ENCODE data around the gene FAM131B. TPM values are rescaled to one million over a fixed set of nuclear protein-coding genes. Genes with fewer than 3 reads are reported as not detected.
"Not testable (repeated sequence)": the region's sequence is repeated elsewhere in the genome, so short reads cannot be mapped to it uniquely, and the experiment has no call there.

The FAM131B gene
- 1 to 10 TPM; 2.9 TPM for total RNA-seq

DNA sequence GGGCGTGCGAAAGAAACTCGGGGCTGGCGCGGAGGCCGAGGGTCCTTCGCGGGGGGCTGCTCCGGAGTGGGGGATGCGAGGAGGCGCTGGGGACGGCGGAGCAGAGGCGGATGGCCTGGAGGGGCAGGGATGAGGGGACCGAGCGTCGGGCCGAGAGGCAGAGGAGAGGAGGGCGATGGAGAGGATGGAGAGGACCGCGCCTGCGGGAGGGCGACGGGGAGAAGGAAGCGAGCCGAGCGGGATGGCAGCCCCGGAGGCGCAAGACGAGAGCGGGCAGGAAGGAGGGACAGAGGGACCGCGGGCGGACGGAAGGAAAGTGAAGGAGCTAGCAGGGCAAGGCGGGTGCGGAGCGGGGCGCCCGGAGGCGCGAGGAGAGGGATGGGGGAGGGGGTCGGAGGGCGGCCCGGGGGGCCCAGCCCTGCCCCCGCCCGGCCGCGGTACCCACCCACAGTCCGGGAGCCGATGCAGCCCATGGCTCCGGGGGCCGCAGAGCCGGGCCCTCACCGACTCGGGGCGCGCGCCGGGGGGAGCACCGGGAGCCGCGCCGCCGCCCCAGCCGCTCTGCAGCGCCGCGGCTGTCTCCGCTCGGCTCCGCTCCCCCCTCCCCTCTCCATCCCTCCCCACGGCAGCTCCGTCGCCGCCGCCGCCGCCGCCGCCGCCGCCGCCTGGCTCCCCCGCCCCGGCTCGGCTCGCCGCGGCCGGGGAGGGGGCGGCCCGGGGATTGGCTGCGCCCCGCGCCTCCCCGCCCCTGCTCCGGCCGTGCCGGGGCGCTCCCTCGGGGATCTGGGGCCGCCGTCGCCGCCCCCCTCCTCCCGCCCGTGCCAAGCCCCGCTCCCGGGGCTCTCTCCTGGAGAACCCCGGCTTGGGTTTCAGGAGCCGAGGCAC, at the start of gene FAM131B:
TSS of gene FAM131B (minus strand) at position 583 of the 885 bp plus-strand sequence. CDS start at position 473, 110 bp downstream.
- peak within 1 kb of the TSS; percentile 86 for H3K4me3 Mint-ChIP-seq
- H3K27ac Mint-ChIP-seq, result peak within 1 kb of the TSS in 1 of 2 donors; percentile 4
- H3K9me3 Mint-ChIP-seq, result no peaks in the 10 kb centered on the region
- peaks cover 23 to 33% of the 10 kb centered on the region in 2 donors for H3K27me3 Mint-ChIP-seq
- ATAC-seq (peak; percentile 75 to 82), DNase-seq (ENCODE audit: low spot score) (no peak)
- H3K36me3 Mint-ChIP-seq, result no peaks in the 10 kb centered on the region
- H3K4me1 Mint-ChIP-seq (ENCODE audit: low read depth in 2 of 2), result peaks cover 11 to 15% of the 10 kb centered on the region in 2 donors

DNA sequence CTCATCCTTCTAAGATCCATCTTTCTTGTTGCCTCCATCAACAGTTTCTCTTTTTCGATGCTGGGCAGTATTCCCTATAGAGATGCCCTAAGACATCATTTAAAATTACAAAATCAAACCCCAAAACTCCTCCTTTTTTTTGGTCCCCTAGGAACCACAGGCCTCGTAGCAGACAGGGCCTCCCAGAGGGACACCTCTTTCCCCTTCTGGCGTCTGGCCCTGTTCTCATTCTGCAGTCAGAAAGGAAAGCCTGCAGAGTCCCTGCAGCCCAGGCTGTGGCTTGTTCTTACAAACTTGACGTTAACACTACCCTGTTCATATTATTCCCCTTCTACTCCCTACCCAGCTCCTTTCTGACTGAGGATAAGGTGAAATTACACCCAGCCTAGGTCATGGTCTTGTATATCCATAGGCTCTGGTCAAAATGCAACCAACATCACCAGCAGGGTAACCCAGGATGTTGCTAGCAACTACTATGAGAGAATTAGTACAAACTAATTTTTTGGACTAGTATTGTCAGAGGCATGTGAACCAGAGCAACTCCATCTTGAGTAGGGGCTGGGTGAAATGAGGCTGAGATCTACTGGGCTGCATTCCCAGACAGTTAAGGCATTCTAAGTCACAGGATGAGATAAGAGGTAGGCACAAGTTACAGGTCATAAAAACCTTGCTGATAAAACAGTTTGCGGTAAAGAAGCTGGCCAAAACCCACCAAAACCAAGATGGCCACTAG, 49.6 kb upstream of the FAM131B start:
- H3K27me3 Mint-ChIP-seq, result peaks cover 46 to 60% of the 10 kb centered on the region in 2 donors
- no peaks in the 10 kb centered on the region for H3K36me3 Mint-ChIP-seq
- DNase-seq (ENCODE audit: low spot score) (no peak), ATAC-seq (no peak)
- H3K27ac Mint-ChIP-seq, result no peak overlapping the region
- no peak overlapping the region for H3K4me3 Mint-ChIP-seq
- H3K4me1 Mint-ChIP-seq (ENCODE audit: low read depth in 2 of 2), result peaks cover 16 to 22% of the 10 kb centered on the region in 2 donors
- H3K9me3 Mint-ChIP-seq, result no peaks in the 10 kb centered on the region

DNA sequence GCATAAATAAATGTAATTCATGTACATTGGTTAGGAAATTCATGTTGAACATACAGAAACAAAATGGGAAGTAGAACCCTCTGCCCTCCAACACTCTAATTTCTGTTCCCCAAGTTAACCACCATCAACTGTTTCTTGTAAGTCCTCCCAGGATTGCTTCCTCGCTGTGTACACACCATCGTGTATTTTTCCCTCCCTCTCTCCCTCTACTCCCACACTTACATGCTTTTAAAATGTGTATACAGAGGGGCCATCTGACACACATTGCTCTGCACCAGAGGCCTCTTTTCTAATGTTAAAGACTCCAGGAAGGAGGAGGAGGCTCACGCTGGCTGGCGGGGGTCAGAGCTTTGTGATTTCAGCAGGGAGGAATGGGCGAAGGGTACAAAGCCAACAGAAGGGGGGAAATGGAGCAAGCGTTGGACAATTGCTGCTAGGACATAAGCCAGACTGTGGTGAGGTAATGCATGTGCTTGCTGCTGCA, 48.0 kb upstream of the FAM131B start:
- Mint-ChIP-seq H3K4me1 (ENCODE audit: low read depth in 2 of 2) (peaks cover 18 to 23% of the 10 kb centered on the region in 2 donors), H3K9me3 (no peaks in the 10 kb centered on the region), H3K36me3 (no peaks in the 10 kb centered on the region), H3K27me3 (peaks cover 52 to 62% of the 10 kb centered on the region in 2 donors), H3K27ac (no peak overlapping the region), H3K4me3 (no peak overlapping the region)
- DNase-seq (ENCODE audit: low spot score), result no peak
- ATAC-seq, result no peak

DNA sequence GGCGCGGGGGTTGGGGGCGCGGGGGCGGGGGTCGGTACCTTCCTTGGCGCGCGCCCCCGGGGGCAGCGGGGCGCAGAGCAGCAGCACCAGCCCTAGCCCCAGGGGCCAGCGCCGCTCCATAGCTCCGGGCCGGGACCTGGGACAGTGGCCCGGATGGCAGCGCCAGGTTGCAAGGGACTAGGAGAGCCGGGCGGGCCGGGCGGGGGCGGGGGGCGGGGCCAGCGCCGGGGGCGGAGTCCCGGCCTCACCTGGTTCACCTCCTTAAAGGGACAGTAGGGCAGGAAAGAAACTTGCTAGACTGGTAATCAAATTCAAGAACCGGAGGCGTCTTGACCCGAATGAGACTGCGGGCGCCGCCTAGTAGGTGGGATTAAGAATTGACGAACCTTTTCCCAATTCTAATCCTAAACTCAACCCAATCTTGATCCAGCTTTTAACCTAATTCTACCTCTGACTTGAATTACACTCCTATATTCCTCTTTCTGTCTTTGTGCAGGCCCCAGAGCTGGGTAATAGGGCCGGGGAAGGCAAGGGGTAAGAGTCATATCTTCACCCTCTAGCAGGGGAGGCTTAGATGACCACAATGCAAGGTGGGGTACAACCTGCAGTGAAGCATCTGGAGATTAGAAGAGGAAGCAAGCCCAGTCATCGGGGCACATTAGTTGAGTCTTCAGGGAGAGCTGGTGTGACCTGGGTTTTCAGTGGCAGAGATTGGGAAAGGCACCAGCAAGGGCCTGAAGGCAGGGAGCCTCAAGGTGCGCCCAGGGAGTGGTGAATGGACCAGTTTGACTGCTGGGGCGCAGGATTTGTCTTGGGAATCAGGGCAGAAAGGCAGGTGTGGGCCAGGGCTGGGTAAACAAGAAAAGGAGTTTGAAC, 46.4 kb upstream of the FAM131B start, which contains the start of gene EPHA1:
TSS of gene EPHA1 (minus strand) at position 171 of the 876 bp plus-strand sequence. CDS start at position 120, 51 bp downstream.
- DNase-seq (ENCODE audit: low spot score) (no peak), ATAC-seq (peak; percentile 22 to 61)
- Mint-ChIP-seq H3K36me3 (no peaks in the 10 kb centered on the region), H3K27ac (peak within 1 kb of the TSS; percentile 17 to 37), H3K4me3 (peak within 1 kb of the TSS; percentile 86), H3K4me1 (ENCODE audit: low read depth in 2 of 2) (peaks cover 18 to 23% of the 10 kb centered on the region in 2 donors), H3K27me3 (peaks cover 47 to 59% of the 10 kb centered on the region in 2 donors), H3K9me3 (no peaks in the 10 kb centered on the region)

DNA sequence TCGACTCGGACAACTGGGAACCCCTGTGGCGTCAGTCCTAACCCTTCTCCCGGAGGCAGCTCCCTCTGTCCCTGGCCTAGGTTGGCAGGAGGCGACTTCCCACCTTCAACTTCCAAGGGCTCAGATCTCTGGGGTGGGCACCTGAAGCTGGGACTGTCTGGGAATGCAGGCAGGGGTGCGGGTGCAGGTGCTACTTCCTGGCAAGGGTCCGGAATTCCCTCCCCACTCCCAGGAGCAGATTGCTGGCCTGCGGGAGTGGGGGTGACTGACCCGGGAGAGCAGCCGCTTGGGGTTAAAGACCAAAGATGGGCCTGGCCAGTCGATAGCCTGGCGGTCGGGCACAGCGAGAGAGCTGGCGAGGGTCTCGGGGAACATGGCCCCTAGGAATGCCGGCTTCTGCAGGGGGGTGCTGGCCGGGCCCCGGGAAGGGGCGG, 45.8 kb upstream of the FAM131B start:
- ATAC-seq, result peak; percentile 2 to 38
- peaks cover 44 to 56% of the 10 kb centered on the region in 2 donors for H3K27me3 Mint-ChIP-seq
- peaks cover 18 to 23% of the 10 kb centered on the region in 2 donors for H3K4me1 Mint-ChIP-seq (ENCODE audit: low read depth in 2 of 2)
- H3K4me3 Mint-ChIP-seq, result peak overlapping the region; percentile 86
- H3K27ac Mint-ChIP-seq, result no peak overlapping the region
- H3K9me3 Mint-ChIP-seq, result no peaks in the 10 kb centered on the region
- DNase-seq (ENCODE audit: low spot score), result no peak
- no peaks in the 10 kb centered on the region for H3K36me3 Mint-ChIP-seq

DNA sequence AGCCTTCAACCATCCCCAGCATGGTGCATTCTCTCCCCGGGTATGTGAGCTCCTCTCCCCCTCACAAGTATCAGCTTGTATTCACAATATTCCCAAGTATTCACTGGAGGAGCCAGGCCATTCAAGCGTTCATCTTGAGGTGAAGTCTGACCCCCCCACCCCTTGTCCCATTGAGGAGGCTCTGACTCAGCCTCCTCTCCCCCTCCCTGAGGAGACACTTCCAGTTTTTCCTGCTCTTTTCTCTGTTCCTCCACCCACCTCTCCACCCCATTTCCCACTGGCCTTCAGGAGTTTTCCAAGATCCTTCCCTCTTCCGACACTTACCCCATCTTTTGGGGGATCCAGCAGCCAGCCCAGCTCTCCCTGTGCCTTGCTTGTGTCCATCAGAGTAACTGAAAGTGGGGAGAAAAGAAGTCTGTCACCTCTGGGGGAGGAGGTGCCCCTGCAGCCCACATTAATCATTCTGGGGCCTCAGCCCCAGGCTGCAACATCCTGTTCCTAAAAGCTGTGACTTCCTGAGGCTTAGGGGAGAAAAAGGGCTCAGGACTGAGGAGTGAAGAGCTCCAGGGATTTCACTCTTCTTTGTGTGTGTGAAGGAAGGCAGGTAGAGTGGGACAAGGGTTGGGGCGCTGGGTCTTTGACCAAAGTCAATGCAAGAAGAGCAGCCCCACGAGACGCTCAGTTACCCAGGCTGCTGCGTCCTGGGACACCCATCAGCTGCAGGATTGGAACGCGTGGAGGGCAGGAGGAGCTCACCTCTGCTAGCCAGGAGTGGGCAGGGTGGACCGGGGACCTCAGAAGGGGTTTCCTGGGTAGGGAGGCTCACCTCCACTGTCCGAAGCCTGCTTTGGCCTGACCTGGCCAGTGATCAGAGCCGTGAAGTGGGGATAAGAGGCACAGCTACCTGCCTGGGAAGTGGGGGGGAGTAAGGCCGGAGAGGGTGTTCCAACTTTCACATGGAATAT, 45.1 kb upstream of the FAM131B start:
- no peak for DNase-seq (ENCODE audit: low spot score)
- Mint-ChIP-seq H3K9me3 (no peaks in the 10 kb centered on the region), H3K4me3 (peak overlapping the region; percentile 86), H3K36me3 (no peaks in the 10 kb centered on the region), H3K27me3 (peaks cover 39 to 49% of the 10 kb centered on the region in 2 donors), H3K27ac (peak overlapping the region; percentile 17 to 37), H3K4me1 (ENCODE audit: low read depth in 2 of 2) (peaks cover 18 to 23% of the 10 kb centered on the region in 2 donors)
- ATAC-seq, result peak; percentile 87 to 90

DNA sequence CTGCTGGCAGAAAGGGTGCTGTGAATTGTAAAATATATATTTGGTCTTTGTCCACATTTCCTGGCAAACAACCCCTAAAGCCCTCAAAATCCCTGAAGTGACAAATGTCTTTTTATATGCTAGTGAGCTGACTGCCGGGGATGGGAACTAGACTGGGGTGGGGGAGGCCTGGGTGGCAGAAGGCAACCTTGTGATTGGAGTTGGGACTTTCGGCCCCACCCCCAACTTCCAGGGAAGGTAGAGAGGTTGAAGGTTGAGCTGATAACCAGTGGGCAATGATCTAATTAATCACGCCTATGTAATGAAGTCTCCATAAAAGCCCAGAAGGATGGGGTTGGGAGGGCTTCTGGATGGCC, 43.5 kb upstream of the FAM131B start:
- Mint-ChIP-seq H3K9me3 (no peaks in the 10 kb centered on the region), H3K4me1 (ENCODE audit: low read depth in 2 of 2) (peaks cover 18 to 23% of the 10 kb centered on the region in 2 donors), H3K4me3 (no peak overlapping the region), H3K36me3 (no peaks in the 10 kb centered on the region), H3K27me3 (peaks cover 34 to 36% of the 10 kb centered on the region in 2 donors), H3K27ac (no peak overlapping the region)
- no peak for DNase-seq (ENCODE audit: low spot score)
- no peak for ATAC-seq

DNA sequence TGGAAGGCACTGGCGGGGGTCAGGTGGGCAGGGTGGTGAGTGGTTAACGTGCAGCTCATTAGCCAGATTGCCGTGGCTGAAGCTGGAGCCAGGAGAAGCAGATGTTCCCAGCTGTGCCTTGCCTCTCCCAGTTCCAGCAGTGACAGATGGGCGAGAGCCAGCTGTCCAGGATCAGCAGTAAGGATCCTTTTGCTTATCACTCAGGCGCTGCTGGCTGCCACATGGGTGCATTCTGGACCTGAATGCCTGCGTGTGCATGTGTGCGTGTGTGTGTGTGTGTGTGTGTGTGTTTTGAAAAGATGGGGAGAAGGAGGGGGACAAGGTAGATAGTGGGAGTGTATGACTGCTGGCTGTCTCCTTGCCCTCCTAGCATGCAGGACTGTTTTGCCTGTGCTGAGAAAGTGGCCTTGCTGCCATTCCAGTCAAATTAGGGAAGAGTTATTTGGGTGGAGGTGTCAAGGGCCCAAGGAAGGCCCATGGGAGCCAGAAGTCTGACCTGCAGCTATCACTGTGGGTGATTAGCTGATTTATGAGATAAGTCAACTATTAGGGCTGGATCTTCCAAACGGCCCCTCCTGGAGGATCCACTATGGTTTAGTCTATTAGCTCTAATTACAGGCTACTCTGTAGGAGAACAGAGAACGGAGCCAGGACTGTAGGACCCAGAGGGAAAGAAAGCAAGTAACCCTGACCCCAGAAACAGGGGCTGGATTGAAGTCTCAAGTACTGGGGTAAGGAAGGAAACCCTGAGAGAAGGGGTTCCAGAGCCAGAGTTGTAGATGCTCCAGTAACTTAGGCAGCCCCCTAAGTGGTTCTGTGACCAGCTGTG, 42.9 kb upstream of the FAM131B start:
- H3K4me1 Mint-ChIP-seq (ENCODE audit: low read depth in 2 of 2), result peaks cover 18 to 21% of the 10 kb centered on the region in 2 donors
- no peak overlapping the region for H3K27ac Mint-ChIP-seq

DNA sequence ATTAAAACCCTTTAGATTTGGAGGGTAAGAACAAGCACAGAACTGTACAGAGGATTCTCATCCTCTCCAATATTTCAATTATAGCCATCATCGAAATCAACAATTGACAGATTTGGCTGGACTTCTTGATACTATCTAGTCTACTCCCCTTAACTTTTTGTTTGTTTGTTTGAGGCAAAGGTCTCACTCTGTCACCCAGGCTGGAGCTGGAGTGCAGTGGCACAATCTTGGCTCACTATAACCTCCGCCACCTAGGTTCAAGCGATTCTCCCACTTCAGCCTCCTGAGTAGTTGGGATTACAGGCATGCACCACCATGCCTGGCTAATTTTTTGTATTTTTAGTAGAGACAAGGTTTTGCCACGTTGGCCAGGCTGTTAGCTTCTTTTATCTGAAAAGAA, 39.7 kb upstream of the FAM131B start:
- not testable (repeated sequence) for H3K27me3 Mint-ChIP-seq; H3K27ac Mint-ChIP-seq; DNase-seq (ENCODE audit: low spot score); H3K4me1 Mint-ChIP-seq (ENCODE audit: low read depth in 2 of 2); H3K4me3 Mint-ChIP-seq; H3K9me3 Mint-ChIP-seq; H3K36me3 Mint-ChIP-seq; ATAC-seq

More for the DNA sequence above, 42.9 kb upstream of the FAM131B start:
- Mint-ChIP-seq H3K36me3 (no peaks in the 10 kb centered on the region), H3K9me3 (no peaks in the 10 kb centered on the region), H3K27me3 (peaks cover 30 to 31% of the 10 kb centered on the region in 2 donors), H3K4me3 (no peak overlapping the region)
- DNase-seq (ENCODE audit: low spot score) (no peak), ATAC-seq (no peak)

DNA sequence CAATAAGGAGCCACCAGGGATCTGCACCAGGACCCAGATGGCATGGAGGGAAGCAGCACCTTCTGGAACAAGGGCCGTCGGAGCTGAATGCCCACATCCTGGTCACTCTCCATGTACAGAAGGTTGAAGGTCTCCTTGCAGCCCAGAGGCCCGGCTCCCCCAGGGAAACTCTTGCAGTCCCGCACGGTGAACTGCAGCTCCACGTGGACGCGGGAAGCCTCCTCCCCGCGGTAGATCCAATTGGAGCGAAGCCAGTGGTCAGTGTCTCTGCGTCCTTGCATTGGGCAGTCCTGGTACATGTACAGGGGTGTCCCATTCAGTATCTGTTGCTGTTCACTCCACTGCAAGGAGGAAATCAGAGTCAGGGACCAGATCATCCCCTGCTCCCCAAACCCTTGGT, 38.8 kb upstream of the FAM131B start:
- H3K27ac Mint-ChIP-seq, result no peak overlapping the region
- no peak overlapping the region for H3K4me3 Mint-ChIP-seq
- DNase-seq (ENCODE audit: low spot score), result no peak
- H3K36me3 Mint-ChIP-seq, result no peaks in the 10 kb centered on the region
- ATAC-seq, result no peak
- H3K9me3 Mint-ChIP-seq, result no peaks in the 10 kb centered on the region
- peaks cover 4 to 5% of the 10 kb centered on the region in 2 donors for H3K27me3 Mint-ChIP-seq
- peaks cover 0 to 2% of the 10 kb centered on the region in 2 donors for H3K4me1 Mint-ChIP-seq (ENCODE audit: low read depth in 2 of 2)

DNA sequence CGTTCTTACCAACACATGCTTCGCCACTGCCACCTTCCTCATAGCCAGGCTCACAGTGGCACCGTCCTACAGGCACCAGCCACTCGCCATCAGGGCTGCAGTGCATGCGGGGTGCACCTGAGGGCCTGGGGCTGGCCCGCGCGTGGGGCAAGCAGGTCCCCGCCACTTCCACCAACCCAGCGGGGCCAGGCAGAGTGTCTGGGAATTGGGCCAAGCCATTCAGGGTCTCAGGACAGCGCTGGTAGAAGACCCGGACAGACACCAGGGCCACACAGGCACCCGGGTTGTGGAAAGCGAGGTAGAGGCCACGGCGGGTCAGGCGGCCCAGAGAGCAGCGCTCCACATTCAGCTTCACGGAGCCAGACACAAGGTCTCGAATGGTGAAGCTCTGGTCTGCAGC, 37.1 kb upstream of the FAM131B start:
- Mint-ChIP-seq H3K27ac (no peak overlapping the region), H3K27me3 (no peaks in the 10 kb centered on the region), H3K9me3 (no peaks in the 10 kb centered on the region), H3K4me1 (ENCODE audit: low read depth in 2 of 2) (peaks cover 8 to 10% of the 10 kb centered on the region in 2 donors), H3K36me3 (no peaks in the 10 kb centered on the region), H3K4me3 (no peak overlapping the region)
- no peak for ATAC-seq
- no peak for DNase-seq (ENCODE audit: low spot score)

Data from natural killer cell treated with Interleukin-12 subunit alpha and Interleukin-12 subunit beta and Interleukin-15 and Interleukin-18, amount 100 ng/mL, for 72 hours (primary cell).